GM12878 (cell line): Measurements from ENCODE around the gene DTX1. TPM values are rescaled to one million over a fixed set of nuclear protein-coding genes. Genes with fewer than 3 reads are reported as not detected.
A peak's percentile ranks its signal among the peaks of the same experiment; 100 is the strongest.

Source experiments
- ATAC-seq: fragments of 200-7000 bp; cut with Tn5 transposase; 3 replicates; pipeline ENCODE4 v1.9.1; 2020; ENCODE audit warnings: mild to moderate bottlenecking, moderate library complexity
- BruUV-seq: library from RNA; stranded (reverse); fragments of 400-500 nt; replicated peaks from 2 replicates; lab custom pipeline; 2021; lab: Mats Ljungman, UMichigan
- CTCF ChIA-PET: fragments of 300-600 bp; sonication (Branson Sonifier 250); formaldehyde crosslinking; extraction: SDS; loops from one replicate; lab custom pipeline; 2021; ENCODE audit warnings: inconsistent platforms; lab: Yijun Ruan, JAX
- POLR2A ChIA-PET: fragments of 350-600 bp; formaldehyde crosslinking; extraction: SDS; loops from one replicate; lab custom pipeline; 2021; ENCODE audit warnings: inconsistent platforms; lab: Charles Lee
- RAD21 ChIA-PET: fragments of 300-600 bp; sonication (Branson Sonifier 250); formaldehyde crosslinking; loops from one replicate; lab custom pipeline; 2023; ENCODE audit warnings: antibody characterized with exemption; ENCODE audit not compliant: unreplicated experiment; lab: Charles Lee
- SMC1A ChIA-PET: fragments of 300-600 bp; sonication (Branson Sonifier 250); formaldehyde crosslinking; loops from one replicate; lab custom pipeline; 2023; ENCODE audit not compliant: unreplicated experiment, uncharacterized antibody; lab: Charles Lee
- DNase-seq: peaks from one replicate; pipeline ENCODE4 v3.0.0-alpha.2; 2011; ENCODE audit warnings: low read depth, low spot score
- FAIRE-seq: peaks from 3 replicates; lab custom pipeline; 2011; peaks lifted over from hg19 to GRCh38; lab: Jason Lieb, UNC
- H2AFZ ChIP-seq: 2 replicates; pipeline ENCODE4 v1.6.0; 2011; ENCODE audit warnings: low read depth, low read length, control low read depth; ENCODE audit not compliant: control insufficient read depth
- H3K27ac ChIP-seq: 2 replicates; pipeline ENCODE4 v1.5.1; 2011; ENCODE audit warnings: control low read depth; ENCODE audit not compliant: control insufficient read depth, insufficient read depth
- H3K27me3 ChIP-seq, 2 experiments: replicated peaks in 1 of 2; 2 replicates each; pipeline versions ENCODE4 v1.6.0 to v1.6.1; 2011; ENCODE audit warnings: low read length in 1 of 2; ENCODE audit not compliant: control insufficient read depth in 2 of 2, insufficient read depth in 2 of 2
- H3K36me3 ChIP-seq, 2 experiments: 2 replicates each; pipeline ENCODE4 v1.5.1; 2011; ENCODE audit warnings: low read length in 1 of 2; ENCODE audit not compliant: control insufficient read depth in 2 of 2, insufficient read depth in 2 of 2
- H3K4me1 ChIP-seq: 2 replicates; pipeline ENCODE4 v1.6.1; 2011; ENCODE audit warnings: mild to moderate bottlenecking, low read length, moderate library complexity, mixed read lengths; ENCODE audit not compliant: control insufficient read depth, insufficient read depth
- H3K4me2 ChIP-seq: 2 replicates; pipeline ENCODE4 v1.6.0; 2011; ENCODE audit warnings: control low read depth; ENCODE audit not compliant: control insufficient read depth, insufficient read depth
- H3K4me3 ChIP-seq: fragments of 200-600 bp; sonication (generic); 2 replicates; pipeline ENCODE4 v1.5.1; 2016
- H3K79me2 ChIP-seq: 2 replicates; pipeline ENCODE4 v1.6.0; 2011; ENCODE audit warnings: low read length; ENCODE audit not compliant: control insufficient read depth, insufficient read depth
- H3K9ac ChIP-seq: 2 replicates; pipeline ENCODE4 v1.8.0; 2011; ENCODE audit warnings: low read length, control low read depth, mixed read lengths; ENCODE audit not compliant: control insufficient read depth, insufficient read depth
- H3K9me3 ChIP-seq: replicated peaks from 3 replicates; pipeline ENCODE4 v1.5.1; 2011; ENCODE audit warnings: mild to moderate bottlenecking, low read length; ENCODE audit not compliant: control insufficient read depth, insufficient read depth
- H4K20me1 ChIP-seq: 2 replicates; pipeline ENCODE4 v1.6.0; 2011; ENCODE audit not compliant: control insufficient read depth, insufficient read depth
- EED ChIP-seq: sonication (generic); IDR thresholded peaks from 2 replicates; pipeline ENCODE4 v1.6.1; 2016; ENCODE audit warnings: antibody characterized with exemption, low read depth
- FOS ChIP-seq: IDR thresholded peaks from 3 replicates; pipeline ENCODE4 v1.6.1; 2011; ENCODE audit warnings: borderline replicate concordance; ENCODE audit not compliant: insufficient read length; ENCODE audit errors: extremely low read depth
- NRF1 ChIP-seq: conservative IDR thresholded peaks from 2 replicates; pipeline ENCODE4 v1.6.1; 2011; ENCODE audit warnings: mild to moderate bottlenecking, low read depth, low read length, improper control_type of control experiment
- RELA ChIP-seq: fragments of 450-650 bp; IDR thresholded peaks from 2 replicates; pipeline ENCODE4 v1.8.0; 2014; ENCODE audit warnings: borderline replicate concordance; ENCODE audit not compliant: partially characterized antibody
- TCF3 ChIP-seq: IDR thresholded peaks from 2 replicates; pipeline ENCODE4 v1.6.1; 2012; ENCODE audit warnings: low read depth, mild to moderate bottlenecking, low read length, borderline replicate concordance; ENCODE audit not compliant: insufficient read depth
- ZNF24 ChIP-seq: fragments of 450-650 bp; IDR thresholded peaks from 2 replicates; pipeline ENCODE4 v1.6.1; 2017; ENCODE audit warnings: antibody characterized with exemption, mild to moderate bottlenecking
- WGBS: methylation state at CpG from one replicate; pipeline ENCODE4 v1.1.6; 2016; ENCODE audit warnings: low lambda C conversion rate; ENCODE audit not compliant: insufficient replicate concordance, insufficient coverage; ENCODE audit errors: missing lambda C conversion rate; 5-methylcytosine and 5-hydroxymethylcytosine counted together
- in situ Hi-C: fragments of 300-500 bp; cut with MboI; formaldehyde crosslinking; loops from 9 replicates; pipeline ENCODE4 v1.14.3; 2018; ENCODE audit warnings: mixed read lengths
- intact Hi-C: fragments of 100-400 bp; cut with micrococcal nuclease; formaldehyde crosslinking; loops from one replicate; pipeline ENCODE4 v1.14.2; 2022; ENCODE audit not compliant: unreplicated experiment
- polyA plus RNA-seq, 11 experiments: library from polyadenylated mRNA; depleted of rRNA in 4 of 11; unstranded in 6 of 11; stranded (reverse) in 5 of 11; fragments of >200 nt; fragmentation: Nextera tagmentation in 4 of 11; fragmentation: Illumina TruSeq in 1 of 11; extraction: Ambion mirVana in 4 of 11; extraction: Trizol in 1 of 11; gene quantifications; 1 replicate in 1 of 11; 2 replicates in 10 of 11; pipeline versions ENCODE4 v1.2.1 to v1.2.3, GENCODE V29; 2011 to 2016; ENCODE audit warnings: inconsistent platforms in 2 of 11, missing spikeins in 2 of 11, low read depth in 1 of 11
- total RNA-seq, 4 experiments: library from RNA; depleted of rRNA in 3 of 4; stranded (reverse); fragments of >200 nt in 3 of 4; fragmentation: Illumina TruSeq in 1 of 4; extraction: Trizol in 1 of 4; gene quantifications; 2 replicates each; pipeline versions ENCODE4 v1.2.1 to v1.2.3, GENCODE V29; 2013 to 2021
- TF ChIP-seq, protein P1 (sequence below): fragments of 450-650 bp; formaldehyde crosslinking; IDR thresholded peaks from 2 replicates; pipeline ENCODE4 v1.4.0; 2020; ENCODE audit warnings: mild to moderate bottlenecking, moderate library complexity
- TF ChIP-seq, protein P2 (sequence below): fragments of 450-650 bp; IDR thresholded peaks from 2 replicates; pipeline ENCODE4 v1.6.1; 2017; ENCODE audit warnings: mild to moderate bottlenecking, moderate library complexity
- TF ChIP-seq, protein P3 (sequence below): fragments of 450-650 bp; IDR thresholded peaks from 2 replicates; pipeline ENCODE4 v1.6.1; 2017; ENCODE audit warnings: mild to moderate bottlenecking, moderate library complexity

Gene DTX1
- total and polyA plus RNA-seq, 10 of the 15 experiments (the other 5 are each of a cell fraction or from before 2014, with no cell fraction given): 0.09 to 2.8 (median 0.66) TPM

DNA sequence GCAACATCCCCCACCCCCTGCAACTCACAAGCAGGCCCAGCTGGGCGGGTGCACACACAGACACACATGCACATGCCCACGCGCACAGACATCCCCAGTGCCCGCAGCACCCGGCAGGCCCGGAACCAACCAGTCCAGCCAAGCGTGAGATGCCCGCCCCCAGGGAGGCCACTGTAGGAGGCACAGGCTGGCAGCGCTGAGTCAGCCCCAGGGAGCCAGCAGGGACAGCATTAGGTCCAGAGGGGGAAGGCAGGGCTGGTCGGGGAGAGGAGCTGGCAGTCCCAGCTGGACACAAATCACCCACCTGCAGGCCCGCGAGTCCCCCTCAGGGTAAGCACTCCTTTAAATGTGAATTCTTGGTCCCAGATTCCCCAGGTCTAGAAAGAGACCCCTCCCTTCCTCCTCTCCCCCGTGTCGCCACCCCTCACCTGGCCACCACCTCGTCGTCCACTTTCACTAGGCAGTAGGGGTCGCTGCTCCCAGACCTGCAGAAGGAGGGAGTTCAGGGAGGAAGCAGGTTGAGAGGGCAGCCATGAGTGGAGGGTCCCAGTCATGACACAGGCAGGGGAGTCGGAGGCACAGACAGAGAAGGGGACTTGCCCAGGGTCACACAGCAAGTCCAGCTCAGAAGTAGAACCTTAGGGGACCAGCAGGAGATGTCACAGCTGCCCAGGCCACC is 74.1 kb downstream of the DTX1 start:
- Histone ChIP-seq H2AFZ (no peak overlapping the region), H3K27ac (no peak overlapping the region), H3K4me2 (no peak overlapping the region), H3K27me3 (no peaks in the 10 kb centered on the region; a peak in 2 of 4 replicates), H3K79me2 (no peaks in the 10 kb centered on the region), H3K4me3 (no peak overlapping the region), H3K4me1 (peaks cover 3% of the 10 kb centered on the region; the same call in 1 of the 2 replicates), H3K9me3 (no peaks in the 10 kb centered on the region), H3K9ac (no peak overlapping the region), H4K20me1 (no peaks in the 10 kb centered on the region), H3K36me3 (no peaks in the 10 kb centered on the region)
- ATAC-seq (peak; percentile 75), FAIRE-seq (no peak), DNase-seq (no peak)
- ChIA-PET POLR2A (no interaction called here), RAD21 (interaction anchor here (0.9 to 2.1 kb wide), 3 partner anchors 23 to 82 kb away, joined by 3 to 7 read pairs (median 3); no protein-coding TSS in a partner anchor), SMC1A (interaction anchor here (1.1 to 1.2 kb wide), 2 partner anchors 26 to 43 kb away, joined by 4 read pairs; no protein-coding TSS in a partner anchor), CTCF (interaction anchor here (0.9 to 3.5 kb wide), 10 partner anchors 23 to 230 kb away, joined by 3 to 14 read pairs (median 3); no protein-coding TSS in a partner anchor)
- WGBS: 3% methylated on average over 18 of the region's 18 CpGs
- in situ Hi-C loops (no loop called here), intact Hi-C loops (no loop called here)
- no TSS peak for BruUV-seq
- TF ChIP-seq, protein P1, sequence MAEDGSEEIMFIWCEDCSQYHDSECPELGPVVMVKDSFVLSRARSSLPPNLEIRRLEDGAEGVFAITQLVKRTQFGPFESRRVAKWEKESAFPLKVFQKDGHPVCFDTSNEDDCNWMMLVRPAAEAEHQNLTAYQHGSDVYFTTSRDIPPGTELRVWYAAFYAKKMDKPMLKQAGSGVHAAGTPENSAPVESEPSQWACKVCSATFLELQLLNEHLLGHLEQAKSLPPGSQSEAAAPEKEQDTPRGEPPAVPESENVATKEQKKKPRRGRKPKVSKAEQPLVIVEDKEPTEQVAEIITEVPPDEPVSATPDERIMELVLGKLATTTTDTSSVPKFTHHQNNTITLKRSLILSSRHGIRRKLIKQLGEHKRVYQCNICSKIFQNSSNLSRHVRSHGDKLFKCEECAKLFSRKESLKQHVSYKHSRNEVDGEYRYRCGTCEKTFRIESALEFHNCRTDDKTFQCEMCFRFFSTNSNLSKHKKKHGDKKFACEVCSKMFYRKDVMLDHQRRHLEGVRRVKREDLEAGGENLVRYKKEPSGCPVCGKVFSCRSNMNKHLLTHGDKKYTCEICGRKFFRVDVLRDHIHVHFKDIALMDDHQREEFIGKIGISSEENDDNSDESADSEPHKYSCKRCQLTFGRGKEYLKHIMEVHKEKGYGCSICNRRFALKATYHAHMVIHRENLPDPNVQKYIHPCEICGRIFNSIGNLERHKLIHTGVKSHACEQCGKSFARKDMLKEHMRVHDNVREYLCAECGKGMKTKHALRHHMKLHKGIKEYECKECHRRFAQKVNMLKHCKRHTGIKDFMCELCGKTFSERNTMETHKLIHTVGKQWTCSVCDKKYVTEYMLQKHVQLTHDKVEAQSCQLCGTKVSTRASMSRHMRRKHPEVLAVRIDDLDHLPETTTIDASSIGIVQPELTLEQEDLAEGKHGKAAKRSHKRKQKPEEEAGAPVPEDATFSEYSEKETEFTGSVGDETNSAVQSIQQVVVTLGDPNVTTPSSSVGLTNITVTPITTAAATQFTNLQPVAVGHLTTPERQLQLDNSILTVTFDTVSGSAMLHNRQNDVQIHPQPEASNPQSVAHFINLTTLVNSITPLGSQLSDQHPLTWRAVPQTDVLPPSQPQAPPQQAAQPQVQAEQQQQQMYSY (CRISPR knock-in tag): no peak
- no peak for TF ChIP-seq NRF1
- TF ChIP-seq, protein P2, sequence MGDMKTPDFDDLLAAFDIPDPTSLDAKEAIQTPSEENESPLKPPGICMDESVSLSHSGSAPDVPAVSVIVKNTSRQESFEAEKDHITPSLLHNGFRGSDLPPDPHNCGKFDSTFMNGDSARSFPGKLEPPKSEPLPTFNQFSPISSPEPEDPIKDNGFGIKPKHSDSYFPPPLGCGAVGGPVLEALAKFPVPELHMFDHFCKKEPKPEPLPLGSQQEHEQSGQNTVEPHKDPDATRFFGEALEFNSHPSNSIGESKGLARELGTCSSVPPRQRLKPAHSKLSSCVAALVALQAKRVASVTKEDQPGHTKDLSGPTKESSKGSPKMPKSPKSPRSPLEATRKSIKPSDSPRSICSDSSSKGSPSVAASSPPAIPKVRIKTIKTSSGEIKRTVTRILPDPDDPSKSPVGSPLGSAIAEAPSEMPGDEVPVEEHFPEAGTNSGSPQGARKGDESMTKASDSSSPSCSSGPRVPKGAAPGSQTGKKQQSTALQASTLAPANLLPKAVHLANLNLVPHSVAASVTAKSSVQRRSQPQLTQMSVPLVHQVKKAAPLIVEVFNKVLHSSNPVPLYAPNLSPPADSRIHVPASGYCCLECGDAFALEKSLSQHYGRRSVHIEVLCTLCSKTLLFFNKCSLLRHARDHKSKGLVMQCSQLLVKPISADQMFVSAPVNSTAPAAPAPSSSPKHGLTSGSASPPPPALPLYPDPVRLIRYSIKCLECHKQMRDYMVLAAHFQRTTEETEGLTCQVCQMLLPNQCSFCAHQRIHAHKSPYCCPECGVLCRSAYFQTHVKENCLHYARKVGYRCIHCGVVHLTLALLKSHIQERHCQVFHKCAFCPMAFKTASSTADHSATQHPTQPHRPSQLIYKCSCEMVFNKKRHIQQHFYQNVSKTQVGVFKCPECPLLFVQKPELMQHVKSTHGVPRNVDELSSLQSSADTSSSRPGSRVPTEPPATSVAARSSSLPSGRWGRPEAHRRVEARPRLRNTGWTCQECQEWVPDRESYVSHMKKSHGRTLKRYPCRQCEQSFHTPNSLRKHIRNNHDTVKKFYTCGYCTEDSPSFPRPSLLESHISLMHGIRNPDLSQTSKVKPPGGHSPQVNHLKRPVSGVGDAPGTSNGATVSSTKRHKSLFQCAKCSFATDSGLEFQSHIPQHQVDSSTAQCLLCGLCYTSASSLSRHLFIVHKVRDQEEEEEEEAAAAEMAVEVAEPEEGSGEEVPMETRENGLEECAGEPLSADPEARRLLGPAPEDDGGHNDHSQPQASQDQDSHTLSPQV: no peak
- no peak for TF ChIP-seq ZNF24
- TF ChIP-seq FOS: no peak
- no peak for TF ChIP-seq EED
- TF ChIP-seq RELA: no peak
- TF ChIP-seq TCF3: no peak
- TF ChIP-seq, protein P3, sequence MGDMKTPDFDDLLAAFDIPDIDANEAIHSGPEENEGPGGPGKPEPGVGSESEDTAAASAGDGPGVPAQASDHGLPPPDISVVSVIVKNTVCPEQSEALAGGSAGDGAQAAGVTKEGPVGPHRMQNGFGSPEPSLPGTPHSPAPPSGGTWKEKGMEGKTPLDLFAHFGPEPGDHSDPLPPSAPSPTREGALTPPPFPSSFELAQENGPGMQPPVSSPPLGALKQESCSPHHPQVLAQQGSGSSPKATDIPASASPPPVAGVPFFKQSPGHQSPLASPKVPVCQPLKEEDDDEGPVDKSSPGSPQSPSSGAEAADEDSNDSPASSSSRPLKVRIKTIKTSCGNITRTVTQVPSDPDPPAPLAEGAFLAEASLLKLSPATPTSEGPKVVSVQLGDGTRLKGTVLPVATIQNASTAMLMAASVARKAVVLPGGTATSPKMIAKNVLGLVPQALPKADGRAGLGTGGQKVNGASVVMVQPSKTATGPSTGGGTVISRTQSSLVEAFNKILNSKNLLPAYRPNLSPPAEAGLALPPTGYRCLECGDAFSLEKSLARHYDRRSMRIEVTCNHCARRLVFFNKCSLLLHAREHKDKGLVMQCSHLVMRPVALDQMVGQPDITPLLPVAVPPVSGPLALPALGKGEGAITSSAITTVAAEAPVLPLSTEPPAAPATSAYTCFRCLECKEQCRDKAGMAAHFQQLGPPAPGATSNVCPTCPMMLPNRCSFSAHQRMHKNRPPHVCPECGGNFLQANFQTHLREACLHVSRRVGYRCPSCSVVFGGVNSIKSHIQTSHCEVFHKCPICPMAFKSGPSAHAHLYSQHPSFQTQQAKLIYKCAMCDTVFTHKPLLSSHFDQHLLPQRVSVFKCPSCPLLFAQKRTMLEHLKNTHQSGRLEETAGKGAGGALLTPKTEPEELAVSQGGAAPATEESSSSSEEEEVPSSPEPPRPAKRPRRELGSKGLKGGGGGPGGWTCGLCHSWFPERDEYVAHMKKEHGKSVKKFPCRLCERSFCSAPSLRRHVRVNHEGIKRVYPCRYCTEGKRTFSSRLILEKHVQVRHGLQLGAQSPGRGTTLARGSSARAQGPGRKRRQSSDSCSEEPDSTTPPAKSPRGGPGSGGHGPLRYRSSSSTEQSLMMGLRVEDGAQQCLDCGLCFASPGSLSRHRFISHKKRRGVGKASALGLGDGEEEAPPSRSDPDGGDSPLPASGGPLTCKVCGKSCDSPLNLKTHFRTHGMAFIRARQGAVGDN: 0 out of 2 replicates have a peak, but pooled peaks have one; percentile 0
